OCI-LY1 (cell line): ENCODE results near the gene IFI27L1.
"Not testable (repeated sequence)": the region's sequence is repeated elsewhere in the genome, so short reads cannot be mapped to it uniquely, and the experiment has no call there.

Experiments used
- H2AFZ ChIP-seq: fragments of 200-600 bp; sonication (generic), shearing (Covaris generic); 2 replicates; pipeline ENCODE4 v1.6.0; 2014; ENCODE audit warnings: antibody characterized with exemption, mild to moderate bottlenecking, low read length
- H3F3A ChIP-seq: fragments of 200-600 bp; sonication (generic), shearing (Covaris generic); 2 replicates; pipeline ENCODE4 v1.6.0; 2014; ENCODE audit warnings: mild to moderate bottlenecking, antibody characterized with exemption, low read length, moderate library complexity; ENCODE audit not compliant: insufficient read depth
- H3K27ac ChIP-seq: fragments of 200-600 bp; sonication (generic); 2 replicates; pipeline ENCODE4 v1.5.1; 2014; ENCODE audit warnings: low read length, mixed run types, mild to moderate bottlenecking, low read depth; ENCODE audit not compliant: poor library complexity, severe bottlenecking
- H3K27me3 ChIP-seq: fragments of 200-600 bp; sonication (generic); 2 replicates; pipeline ENCODE4 v1.6.0; 2014; ENCODE audit warnings: antibody characterized with exemption, mild to moderate bottlenecking, low read length, moderate library complexity; ENCODE audit not compliant: insufficient read depth
- H3K36me3 ChIP-seq: fragments of 200-600 bp; sonication (generic); 2 replicates; pipeline ENCODE4 v1.6.1; 2014; ENCODE audit warnings: mild to moderate bottlenecking, antibody characterized with exemption, low read length, moderate library complexity, mixed read lengths; ENCODE audit not compliant: insufficient read depth
- H3K4me1 ChIP-seq: fragments of 200-600 bp; sonication (generic); 2 replicates; pipeline ENCODE4 v1.5.1; 2014; ENCODE audit warnings: mild to moderate bottlenecking, low read length, moderate library complexity; ENCODE audit not compliant: insufficient read depth, severe bottlenecking
- H3K4me2 ChIP-seq: fragments of 200-600 bp; sonication (generic), shearing (Covaris generic); 2 replicates; pipeline ENCODE4 v1.6.1; 2014; ENCODE audit warnings: low read length
- H3K4me3 ChIP-seq: fragments of 200-600 bp; sonication (generic); 2 replicates; pipeline ENCODE4 v1.5.1; 2014; ENCODE audit warnings: low read length, low read depth, mild to moderate bottlenecking, mixed read lengths; ENCODE audit not compliant: poor library complexity, severe bottlenecking
- H3K79me2 ChIP-seq: fragments of 200-600 bp; shearing (Covaris generic); 2 replicates; pipeline ENCODE4 v1.6.1; 2016; ENCODE audit warnings: mixed run types, low read length, mixed read lengths; ENCODE audit not compliant: insufficient read depth
- H3K9ac ChIP-seq: fragments of 200-600 bp; sonication (generic), shearing (Covaris generic); 2 replicates; pipeline ENCODE4 v1.6.1; 2014; ENCODE audit warnings: mild to moderate bottlenecking, low read length, mixed read lengths
- H3K9me2 ChIP-seq: fragments of 200-600 bp; sonication (generic), shearing (Covaris generic); 2 replicates; pipeline ENCODE4 v1.6.1; 2014; ENCODE audit warnings: low read depth, mild to moderate bottlenecking, low read length, mixed read lengths
- H3K9me3 ChIP-seq: fragments of 200-600 bp; shearing (Covaris generic); 2 replicates; pipeline ENCODE4 v1.6.1; 2014; ENCODE audit warnings: low read length, mixed read lengths
- H4K20me1 ChIP-seq: fragments of 200-600 bp; sonication (generic), shearing (Covaris generic); 2 replicates; pipeline ENCODE4 v1.6.0; 2016; ENCODE audit warnings: mild to moderate bottlenecking, low read length; ENCODE audit not compliant: insufficient read depth
- CTCF ChIP-seq: fragments of 200-600 bp; sonication (generic), shearing (Covaris generic); IDR thresholded peaks from 2 replicates; pipeline ENCODE4 v1.5.1; 2017; ENCODE audit warnings: mild to moderate bottlenecking, antibody characterized with exemption, low read length, moderate library complexity, mixed read lengths
- EZH2 ChIP-seq: fragments of 200-600 bp; sonication (generic), shearing (Covaris generic); IDR thresholded peaks from 2 replicates; pipeline ENCODE4 v1.8.0; 2017; ENCODE audit warnings: borderline replicate concordance, mixed run types, mild to moderate bottlenecking, antibody characterized with exemption, low read length, moderate library complexity, mixed read lengths

IFI27L1 gene

GRCh38 chr14:94059998-94060397 is 21.1 kb upstream of the IFI27L1 start:
- H4K20me1 ChIP-seq: 0 out of 2 replicates have a peak, but pooled peaks cover 3% of the 10 kb centered on the region
- peaks cover 95% of the 10 kb centered on the region for H3K36me3 ChIP-seq
- H3K9me2 ChIP-seq: no peaks in the 10 kb centered on the region
- no peaks in the 10 kb centered on the region for H3F3A ChIP-seq
- H3K27me3 ChIP-seq: no peaks in the 10 kb centered on the region
- no peak overlapping the region for H3K4me2 ChIP-seq
- H3K79me2 ChIP-seq: peaks cover 21% of the 10 kb centered on the region
- H3K9me3 ChIP-seq: no peaks in the 10 kb centered on the region
- H3K9ac ChIP-seq: no peak overlapping the region
- no peaks in the 10 kb centered on the region for H3K4me1 ChIP-seq
- H3K27ac ChIP-seq: no peak overlapping the region
- H2AFZ ChIP-seq: no peak overlapping the region
- no peak for TF ChIP-seq EZH2
- no peak for TF ChIP-seq CTCF
- no peak overlapping the region for H3K4me3 ChIP-seq

GRCh38 chr14:94062344-94062940 is 18.7 kb upstream of the IFI27L1 start:
- Histone ChIP-seq H3K9me2 (no peaks in the 10 kb centered on the region), H3K27me3 (no peaks in the 10 kb centered on the region), H3F3A (no peaks in the 10 kb centered on the region), H3K4me1 (no peaks in the 10 kb centered on the region), H3K36me3 (peaks cover 76% of the 10 kb centered on the region), H2AFZ (no peak overlapping the region), H4K20me1 (0 out of 2 replicates have a peak, but pooled peaks cover 3% of the 10 kb centered on the region), H3K9ac (no peak overlapping the region), H3K27ac (no peak overlapping the region), H3K4me3 (no peak overlapping the region), H3K4me2 (no peak overlapping the region), H3K9me3 (no peaks in the 10 kb centered on the region; the same call in 1 of the 2 replicates), H3K79me2 (peaks cover 42% of the 10 kb centered on the region)
- TF ChIP-seq EZH2 (no peak), CTCF (no peak)

GRCh38 chr14:94066089-94066676 is 14.9 kb upstream of the IFI27L1 start:
- H3K27me3 ChIP-seq: no peaks in the 10 kb centered on the region
- TF ChIP-seq CTCF: no peak
- TF ChIP-seq EZH2: no peak
- H3K79me2 ChIP-seq: peaks cover 79% of the 10 kb centered on the region
- 0 out of 2 replicates have a peak, but pooled peaks cover 3% of the 10 kb centered on the region for H4K20me1 ChIP-seq
- H3K4me2 ChIP-seq: no peak overlapping the region
- no peak overlapping the region for H3K27ac ChIP-seq
- H3K4me1 ChIP-seq: no peaks in the 10 kb centered on the region
- peaks cover 55% of the 10 kb centered on the region for H3K36me3 ChIP-seq
- peaks cover 12% of the 10 kb centered on the region; the same call in 1 of the 2 replicates for H3K9me3 ChIP-seq
- no peak overlapping the region for H3K9ac ChIP-seq
- no peak overlapping the region for H2AFZ ChIP-seq
- H3F3A ChIP-seq: no peaks in the 10 kb centered on the region
- H3K4me3 ChIP-seq: no peak overlapping the region
- no peaks in the 10 kb centered on the region for H3K9me2 ChIP-seq

- H3K27me3 ChIP-seq, H3K4me2 ChIP-seq, H3K27ac ChIP-seq, H3K4me1 ChIP-seq, H4K20me1 ChIP-seq, H3K9ac ChIP-seq, H3K9me2 ChIP-seq, H3K4me3 ChIP-seq, H2AFZ ChIP-seq, H3F3A ChIP-seq: not testable (repeated sequence)
- Histone ChIP-seq H3K79me2 (peaks cover 98% of the 10 kb centered on the region), H3K9me3 (peaks cover 28% of the 10 kb centered on the region), H3K36me3 (peaks cover 58% of the 10 kb centered on the region)
Observed at GRCh38 chr14:94072076-94072475, 9.0 kb upstream of the IFI27L1 start.
